ENCODE data around the gene PRRG4.

The PRRG4 gene

DNA sequence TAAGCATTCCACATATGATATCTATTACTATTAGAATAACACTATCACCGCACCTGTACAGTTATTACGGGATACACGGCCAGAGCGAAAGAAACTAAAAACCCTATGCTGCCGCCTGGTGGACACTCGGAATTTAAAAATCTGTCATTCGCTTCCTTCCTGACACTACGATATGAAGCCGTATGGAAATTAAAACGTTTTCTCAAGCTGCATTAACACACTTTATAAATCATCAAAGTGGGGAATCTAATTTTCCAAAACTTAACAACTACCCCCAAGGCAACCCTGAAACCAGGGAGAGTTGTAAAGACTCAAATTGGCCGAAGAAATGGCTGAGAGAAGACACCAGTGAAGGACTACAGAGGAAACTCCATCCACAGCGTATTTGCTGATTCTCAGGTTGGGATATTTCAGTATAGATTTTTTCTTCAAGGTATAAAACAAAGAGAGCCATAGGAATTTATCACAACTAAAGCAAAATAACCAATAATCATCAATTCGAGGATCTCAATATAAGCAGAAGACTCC lies 36.7 kb upstream of the PRRG4 start:
- TF ChIP-seq ZFX (IDR thresholded peaks at IDR 0.05), result no peak
- TF ChIP-seq, protein P1, sequence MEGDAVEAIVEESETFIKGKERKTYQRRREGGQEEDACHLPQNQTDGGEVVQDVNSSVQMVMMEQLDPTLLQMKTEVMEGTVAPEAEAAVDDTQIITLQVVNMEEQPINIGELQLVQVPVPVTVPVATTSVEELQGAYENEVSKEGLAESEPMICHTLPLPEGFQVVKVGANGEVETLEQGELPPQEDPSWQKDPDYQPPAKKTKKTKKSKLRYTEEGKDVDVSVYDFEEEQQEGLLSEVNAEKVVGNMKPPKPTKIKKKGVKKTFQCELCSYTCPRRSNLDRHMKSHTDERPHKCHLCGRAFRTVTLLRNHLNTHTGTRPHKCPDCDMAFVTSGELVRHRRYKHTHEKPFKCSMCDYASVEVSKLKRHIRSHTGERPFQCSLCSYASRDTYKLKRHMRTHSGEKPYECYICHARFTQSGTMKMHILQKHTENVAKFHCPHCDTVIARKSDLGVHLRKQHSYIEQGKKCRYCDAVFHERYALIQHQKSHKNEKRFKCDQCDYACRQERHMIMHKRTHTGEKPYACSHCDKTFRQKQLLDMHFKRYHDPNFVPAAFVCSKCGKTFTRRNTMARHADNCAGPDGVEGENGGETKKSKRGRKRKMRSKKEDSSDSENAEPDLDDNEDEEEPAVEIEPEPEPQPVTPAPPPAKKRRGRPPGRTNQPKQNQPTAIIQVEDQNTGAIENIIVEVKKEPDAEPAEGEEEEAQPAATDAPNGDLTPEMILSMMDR (conservative IDR thresholded peaks at IDR 0.05), result peak; percentile 90
- no peak overlapping the region for H3K27ac ChIP-seq

DNA sequence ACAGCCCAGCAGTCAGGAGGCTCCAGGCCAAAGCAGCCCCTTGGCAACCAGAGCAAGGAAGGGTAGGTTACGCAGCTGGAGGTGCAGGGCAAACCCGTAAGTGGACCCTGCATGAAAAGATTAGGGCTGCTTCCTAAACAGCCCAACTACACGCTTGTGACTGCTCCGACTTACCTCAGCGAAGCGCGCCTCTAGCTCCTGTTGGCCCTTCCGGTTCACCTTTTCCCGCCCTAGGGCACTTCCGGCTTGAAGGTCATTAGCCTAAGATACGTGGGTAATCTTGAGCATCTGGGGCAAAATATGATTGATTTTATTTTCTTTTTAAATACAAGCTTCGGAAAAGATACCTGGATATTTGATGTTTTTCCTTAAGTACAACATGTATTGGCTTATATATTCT lies 35.3 kb upstream of the PRRG4 start, which contains the start of gene CCDC73:
Gene CCDC73 (minus strand): TSS at position 224 of the 400 bp plus-strand sequence. CDS start 34,419 bp downstream, outside the sequence.
- no peak for TF ChIP-seq ZFX (IDR thresholded peaks at IDR 0.05)
- TF ChIP-seq, protein P1 (conservative IDR thresholded peaks at IDR 0.05), result no peak

DNA sequence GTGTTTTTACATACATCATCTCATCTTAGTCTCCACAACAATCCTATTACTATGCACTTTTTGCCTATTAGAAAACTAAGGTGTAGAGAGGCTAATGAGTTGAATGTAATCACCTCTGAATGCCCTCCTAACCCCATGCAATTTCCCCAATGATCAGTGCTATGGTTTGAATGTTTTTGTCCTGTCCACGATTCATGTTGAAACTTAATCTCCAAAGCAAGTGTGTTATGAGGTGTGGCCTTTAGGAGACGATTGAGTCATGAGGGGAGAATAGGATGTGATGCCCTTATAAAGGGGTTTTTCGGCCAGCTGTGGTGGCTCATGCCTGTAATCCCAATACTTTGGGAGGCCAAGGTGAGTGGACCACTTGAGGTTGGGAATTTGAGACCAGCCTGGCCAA lies 33.3 kb upstream of the PRRG4 start:
- no peak for TF ChIP-seq ZFX (IDR thresholded peaks at IDR 0.05)
- TF ChIP-seq, protein P1 (conservative IDR thresholded peaks at IDR 0.05), result no peak
- H3K27ac ChIP-seq, result no peak overlapping the region

More for the DNA sequence above, 35.3 kb upstream of the PRRG4 start, which contains the start of gene CCDC73:
- H3K27ac ChIP-seq, result no peak within 1 kb of the TSS

DNA sequence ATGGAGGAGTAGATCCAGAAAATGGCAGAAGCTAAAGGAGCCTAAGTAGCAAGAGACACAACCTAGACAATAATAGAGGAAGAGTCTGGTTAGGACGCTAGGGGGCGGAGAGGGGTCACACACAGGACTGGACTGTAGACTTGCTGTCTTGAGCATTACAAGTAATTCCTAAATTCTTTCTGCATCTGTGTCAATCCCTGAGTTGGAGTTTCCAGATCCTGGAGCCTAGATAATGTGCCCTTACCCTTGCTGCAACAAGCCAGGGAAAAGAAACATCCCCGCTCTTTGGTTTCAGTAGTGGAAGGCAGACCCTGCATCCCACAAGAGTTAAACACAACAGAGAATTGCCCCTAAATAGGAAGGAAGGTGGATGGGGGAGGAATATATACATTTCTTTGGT lies 20.4 kb upstream of the PRRG4 start:
- TF ChIP-seq, protein P1 (conservative IDR thresholded peaks at IDR 0.05), result peak; percentile 87
- no peak for TF ChIP-seq ZFX (IDR thresholded peaks at IDR 0.05)
- no peak overlapping the region for H3K27ac ChIP-seq

DNA sequence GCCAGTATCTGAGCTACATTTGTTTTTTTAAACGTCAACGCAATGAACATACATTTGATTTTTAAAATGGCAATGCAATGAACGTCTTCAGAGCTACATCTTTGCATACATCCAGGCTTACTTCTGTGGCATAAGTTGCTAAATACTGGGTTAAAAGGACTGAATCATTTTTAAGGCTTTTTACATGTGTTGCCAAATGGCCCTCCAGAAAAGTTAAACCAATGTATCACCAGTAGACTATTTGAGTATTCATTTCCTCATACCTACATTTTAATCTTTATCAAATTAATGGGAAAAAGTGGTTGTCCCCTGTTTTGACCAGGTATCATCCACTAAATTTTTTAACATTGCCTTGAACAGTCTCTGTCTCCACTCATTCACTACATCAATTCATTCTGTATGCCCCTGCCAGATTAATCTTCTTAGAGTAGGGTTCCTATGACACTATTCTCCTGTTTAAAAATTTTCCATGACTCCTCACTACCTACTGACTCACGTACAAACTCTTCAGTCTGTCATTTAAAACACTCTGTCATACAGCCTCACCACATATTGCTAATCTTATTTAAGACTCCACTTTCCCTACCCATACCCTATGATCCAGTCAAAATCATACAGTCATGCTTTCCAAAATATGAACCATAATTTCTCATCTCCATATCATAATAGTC lies 12.4 kb upstream of the PRRG4 start:
- TF ChIP-seq, protein P1 (conservative IDR thresholded peaks at IDR 0.05), result no peak
- no peak for TF ChIP-seq ZFX (IDR thresholded peaks at IDR 0.05)
- no peak overlapping the region for H3K27ac ChIP-seq

DNA sequence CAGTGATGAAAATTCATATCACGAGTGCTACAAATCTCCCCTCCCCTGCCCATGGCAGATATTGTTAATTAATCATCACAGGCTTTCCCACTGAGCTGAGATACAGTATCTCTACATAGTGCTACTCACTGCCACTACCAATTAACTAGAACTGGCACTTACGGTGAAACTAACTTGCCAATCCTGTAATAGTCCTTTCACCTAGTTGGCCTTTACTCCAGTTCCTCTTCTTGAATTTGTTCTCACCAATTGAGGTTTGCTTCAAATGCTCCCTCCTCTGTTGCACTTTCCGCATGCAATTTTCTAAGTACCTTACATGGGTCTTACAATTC lies 11.9 kb upstream of the PRRG4 start:
- no peak overlapping the region for H3K27ac ChIP-seq
- TF ChIP-seq, protein P1 (conservative IDR thresholded peaks at IDR 0.05), result no peak
- no peak for TF ChIP-seq ZFX (IDR thresholded peaks at IDR 0.05)

DNA sequence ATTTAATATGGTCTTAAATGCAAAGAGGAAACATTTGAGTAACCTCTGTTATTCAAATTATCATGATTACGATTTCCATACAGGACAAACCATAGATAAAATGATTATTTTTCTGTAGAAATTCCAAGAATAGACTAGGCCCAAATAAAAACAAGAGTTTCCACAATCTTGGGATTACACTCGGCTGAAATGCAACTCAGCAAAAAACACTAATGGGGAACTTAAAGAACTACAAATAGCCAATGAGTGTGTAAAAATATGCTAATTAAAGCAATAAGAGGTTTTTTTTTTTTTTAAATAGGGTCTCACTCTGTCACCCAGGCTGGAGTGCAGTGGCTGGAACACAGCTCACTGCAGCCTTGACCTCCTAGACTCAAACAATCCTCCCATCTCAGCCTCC lies 10.5 kb upstream of the PRRG4 start:
- TF ChIP-seq, protein P1 (conservative IDR thresholded peaks at IDR 0.05), result no peak
- no peak for TF ChIP-seq ZFX (IDR thresholded peaks at IDR 0.05)
- no peak overlapping the region for H3K27ac ChIP-seq

Data from C4-2B (cell line).